NT2/D1 (cell line): ENCODE data around the gene CDH13.

Experiments used
- SUZ12 ChIP-seq: IDR thresholded peaks from 2 replicates; pipeline ENCODE4 v1.6.1; 2011; ENCODE audit not compliant: insufficient read length, insufficient read depth; ENCODE audit errors: extremely low read depth
- YY1 ChIP-seq: IDR thresholded peaks from 2 replicates; pipeline ENCODE4 v1.6.1; 2011; ENCODE audit not compliant: insufficient read length, insufficient read depth
- ZNF274 ChIP-seq: IDR thresholded peaks from 2 replicates; pipeline ENCODE4 v1.6.1; 2011; ENCODE audit warnings: mild to moderate bottlenecking, low read depth, low read length

- no peak for TF ChIP-seq ZNF274
- no peak for TF ChIP-seq YY1
- TF ChIP-seq SUZ12, result no peak
Measured at GRCh38 chr16:82993926-82994325, 367.2 kb downstream of the CDH13 start.
